ENCODE data around the gene VIM. TPM values are rescaled to one million over a fixed set of nuclear protein-coding genes. Genes with fewer than 3 reads are reported as not detected.

Gene VIM
- total RNA-seq, 4 donors from 2014 or later = 2,201 to 4,711 (median 2,567) TPM

GRCh38 chr10:17222329-17222728 is 5.7 kb upstream of the VIM start:
- 71 to 82% methylated on average over 4 of the region's 4 CpGs for WGBS, 2 donors
- no peak overlapping the region for H3K4me3 ChIP-seq (replicated peaks in 1 of 3)
- no peaks in the 10 kb centered on the region for H3K27me3 ChIP-seq
- H3K9me3 ChIP-seq = no peaks in the 10 kb centered on the region
- intact Hi-C loops (cut with DNase I) = no loop called here
- H3K4me1 ChIP-seq = peaks cover 14 to 21% of the 10 kb centered on the region in 2 donors
- TF ChIP-seq CTCF (IDR thresholded peaks at IDR 0.05) = no peak
- TF ChIP-seq POLR2A (IDR thresholded peaks at IDR 0.05) = no peak
- DNase-seq = no peak
- no peak overlapping the region for H3K27ac ChIP-seq
- H3K36me3 ChIP-seq = no peaks in the 10 kb centered on the region

- Histone ChIP-seq H3K4me3 (replicated peaks in 1 of 3) (no peak overlapping the region), H3K27me3 (no peaks in the 10 kb centered on the region), H3K36me3 (peaks cover 0 to 4% of the 10 kb centered on the region in 2 donors), H3K27ac (no peak overlapping the region), H3K4me1 (peaks cover 11 to 18% of the 10 kb centered on the region in 2 donors), H3K9me3 (no peaks in the 10 kb centered on the region)
- 77% methylated on average over 4 of the region's 4 CpGs for WGBS, 2 donors
- DNase-seq = no peak
- no peak for TF ChIP-seq POLR2A (IDR thresholded peaks at IDR 0.05)
- TF ChIP-seq CTCF (IDR thresholded peaks at IDR 0.05) = no peak
- intact Hi-C loops (cut with DNase I) = no loop called here
Observed at GRCh38 chr10:17225808-17226207, 2.2 kb upstream of the VIM start.

GRCh38 chr10:17226891-17227303 is 1.1 kb upstream of the VIM start:
- 80 to 81% methylated on average over 8 of the region's 8 CpGs for WGBS, 2 donors
- H3K27ac ChIP-seq = peak overlapping the region; percentile 98 to 99 (median 99)

GRCh38 chr10:17227367-17228090 is 512 bp upstream of the VIM start:
- intact Hi-C loops (cut with DNase I) = no loop called here
- 19 to 21% methylated on average over 12 of the region's 12 CpGs for WGBS, 2 donors

More at GRCh38 chr10:17226891-17227303, 1.1 kb upstream of the VIM start:
- Histone ChIP-seq H3K36me3 (peaks cover 10 to 15% of the 10 kb centered on the region in 2 donors), H3K9me3 (no peaks in the 10 kb centered on the region), H3K27me3 (no peaks in the 10 kb centered on the region), H3K4me1 (peaks cover 13 to 21% of the 10 kb centered on the region in 2 donors), H3K4me3 (replicated peaks in 1 of 3) (no peak overlapping the region)
- intact Hi-C loops (cut with DNase I) = no loop called here
- TF ChIP-seq CTCF (IDR thresholded peaks at IDR 0.05) (no peak), POLR2A (IDR thresholded peaks at IDR 0.05) (no peak)
- DNase-seq = no peak

More at GRCh38 chr10:17227367-17228090, 512 bp upstream of the VIM start:
- Histone ChIP-seq H3K27ac (peak overlapping the region; percentile 98 to 99 (median 99)), H3K27me3 (no peaks in the 10 kb centered on the region), H3K4me3 (replicated peaks in 1 of 3) (peak overlapping the region in 2 of 3 donors; percentile 76 to 99), H3K9me3 (no peaks in the 10 kb centered on the region), H3K36me3 (peaks cover 16 to 21% of the 10 kb centered on the region in 2 donors), H3K4me1 (peaks cover 19 to 27% of the 10 kb centered on the region in 2 donors)
- DNase-seq = no peak
- TF ChIP-seq CTCF (IDR thresholded peaks at IDR 0.05) (peak; percentile 25 to 65 (median 48)), POLR2A (IDR thresholded peaks at IDR 0.05) (no peak)

Data from thyroid gland (tissue), 4 donors.